GM12878 (cell line): ENCODE results near the gene NECTIN1. TPM values are rescaled to one million over a fixed set of nuclear protein-coding genes. Genes with fewer than 3 reads are reported as not detected.

Experiments
- ATAC-seq: fragments of 200-7000 bp; cut with Tn5 transposase; 3 replicates; pipeline ENCODE4 v1.9.1; 2020; ENCODE audit warnings: mild to moderate bottlenecking, moderate library complexity
- BruUV-seq: library from RNA; stranded (reverse); fragments of 400-500 nt; replicated peaks from 2 replicates; lab custom pipeline; 2021; lab: Mats Ljungman, UMichigan
- CTCF ChIA-PET: fragments of 300-600 bp; sonication (Branson Sonifier 250); formaldehyde crosslinking; extraction: SDS; loops from one replicate; lab custom pipeline; 2021; ENCODE audit warnings: inconsistent platforms; lab: Yijun Ruan, JAX
- POLR2A ChIA-PET: fragments of 350-600 bp; formaldehyde crosslinking; extraction: SDS; loops from one replicate; lab custom pipeline; 2021; ENCODE audit warnings: inconsistent platforms; lab: Charles Lee
- RAD21 ChIA-PET: fragments of 300-600 bp; sonication (Branson Sonifier 250); formaldehyde crosslinking; loops from one replicate; lab custom pipeline; 2023; ENCODE audit warnings: antibody characterized with exemption; ENCODE audit not compliant: unreplicated experiment; lab: Charles Lee
- SMC1A ChIA-PET: fragments of 300-600 bp; sonication (Branson Sonifier 250); formaldehyde crosslinking; loops from one replicate; lab custom pipeline; 2023; ENCODE audit not compliant: unreplicated experiment, uncharacterized antibody; lab: Charles Lee
- DNase-seq: peaks from one replicate; pipeline ENCODE4 v3.0.0-alpha.2; 2011; ENCODE audit warnings: low read depth, low spot score
- FAIRE-seq: peaks from 3 replicates; lab custom pipeline; 2011; peaks lifted over from hg19 to GRCh38; lab: Jason Lieb, UNC
- H2AFZ ChIP-seq: 2 replicates; pipeline ENCODE4 v1.6.0; 2011; ENCODE audit warnings: low read depth, low read length, control low read depth; ENCODE audit not compliant: control insufficient read depth
- H3K27ac ChIP-seq: 2 replicates; pipeline ENCODE4 v1.5.1; 2011; ENCODE audit warnings: control low read depth; ENCODE audit not compliant: control insufficient read depth, insufficient read depth
- H3K27me3 ChIP-seq, 2 experiments: replicated peaks in 1 of 2; 2 replicates each; pipeline versions ENCODE4 v1.6.0 to v1.6.1; 2011; ENCODE audit warnings: low read length in 1 of 2; ENCODE audit not compliant: control insufficient read depth in 2 of 2, insufficient read depth in 2 of 2
- H3K36me3 ChIP-seq, 2 experiments: 2 replicates each; pipeline ENCODE4 v1.5.1; 2011; ENCODE audit warnings: low read length in 1 of 2; ENCODE audit not compliant: control insufficient read depth in 2 of 2, insufficient read depth in 2 of 2
- H3K4me1 ChIP-seq: 2 replicates; pipeline ENCODE4 v1.6.1; 2011; ENCODE audit warnings: mild to moderate bottlenecking, low read length, moderate library complexity, mixed read lengths; ENCODE audit not compliant: control insufficient read depth, insufficient read depth
- H3K4me2 ChIP-seq: 2 replicates; pipeline ENCODE4 v1.6.0; 2011; ENCODE audit warnings: control low read depth; ENCODE audit not compliant: control insufficient read depth, insufficient read depth
- H3K4me3 ChIP-seq: fragments of 200-600 bp; sonication (generic); 2 replicates; pipeline ENCODE4 v1.5.1; 2016
- H3K79me2 ChIP-seq: 2 replicates; pipeline ENCODE4 v1.6.0; 2011; ENCODE audit warnings: low read length; ENCODE audit not compliant: control insufficient read depth, insufficient read depth
- H3K9ac ChIP-seq: 2 replicates; pipeline ENCODE4 v1.8.0; 2011; ENCODE audit warnings: low read length, control low read depth, mixed read lengths; ENCODE audit not compliant: control insufficient read depth, insufficient read depth
- H3K9me3 ChIP-seq: replicated peaks from 3 replicates; pipeline ENCODE4 v1.5.1; 2011; ENCODE audit warnings: mild to moderate bottlenecking, low read length; ENCODE audit not compliant: control insufficient read depth, insufficient read depth
- H4K20me1 ChIP-seq: 2 replicates; pipeline ENCODE4 v1.6.0; 2011; ENCODE audit not compliant: control insufficient read depth, insufficient read depth
- CREB1 ChIP-seq: IDR thresholded peaks from 2 replicates; pipeline ENCODE4 v1.6.1; 2012; ENCODE audit warnings: low read depth, mild to moderate bottlenecking, inconsistent platforms
- FOXM1 ChIP-seq: IDR thresholded peaks from 2 replicates; pipeline ENCODE4 v1.6.1; 2012; ENCODE audit warnings: low read depth, mild to moderate bottlenecking, inconsistent platforms, low read length, moderate library complexity
- IKZF1 ChIP-seq: fragments of 450-650 bp; conservative IDR thresholded peaks from 2 replicates; pipeline ENCODE4 v1.6.1; 2017; ENCODE audit warnings: antibody characterized with exemption, mild to moderate bottlenecking
- IRF5 ChIP-seq: fragments of 450-650 bp; IDR thresholded peaks from 2 replicates; pipeline ENCODE4 v1.6.1; 2017; ENCODE audit warnings: borderline replicate concordance
- RELA ChIP-seq: fragments of 450-650 bp; IDR thresholded peaks from 2 replicates; pipeline ENCODE4 v1.8.0; 2014; ENCODE audit warnings: borderline replicate concordance; ENCODE audit not compliant: partially characterized antibody
- SIN3A ChIP-seq: IDR thresholded peaks from 2 replicates; pipeline ENCODE4 v1.6.1; 2012; ENCODE audit warnings: low read depth, low read length, improper control_type of control experiment
- SMAD5 ChIP-seq: IDR thresholded peaks from 2 replicates; pipeline ENCODE4 v1.6.1; 2016; ENCODE audit warnings: antibody characterized with exemption, low read depth
- ZBTB33 ChIP-seq: fragments of 450-650 bp; IDR thresholded peaks from 2 replicates; pipeline ENCODE4 v1.6.1; 2017; ENCODE audit warnings: mild to moderate bottlenecking
- ZNF207 ChIP-seq: fragments of 450-650 bp; IDR thresholded peaks from 2 replicates; pipeline ENCODE4 v1.6.1; 2014; ENCODE audit warnings: antibody characterized with exemption, mild to moderate bottlenecking, borderline replicate concordance
- ZNF24 ChIP-seq: fragments of 450-650 bp; IDR thresholded peaks from 2 replicates; pipeline ENCODE4 v1.6.1; 2017; ENCODE audit warnings: antibody characterized with exemption, mild to moderate bottlenecking
- ZNF687 ChIP-seq: fragments of 450-650 bp; IDR thresholded peaks from 2 replicates; pipeline ENCODE4 v1.6.1; 2017; ENCODE audit warnings: mild to moderate bottlenecking, moderate library complexity
- WGBS: methylation state at CpG from one replicate; pipeline ENCODE4 v1.1.6; 2016; ENCODE audit warnings: low lambda C conversion rate; ENCODE audit not compliant: insufficient replicate concordance, insufficient coverage; ENCODE audit errors: missing lambda C conversion rate; 5-methylcytosine and 5-hydroxymethylcytosine counted together
- in situ Hi-C: fragments of 300-500 bp; cut with MboI; formaldehyde crosslinking; loops from 9 replicates; pipeline ENCODE4 v1.14.3; 2018; ENCODE audit warnings: mixed read lengths
- intact Hi-C: fragments of 100-400 bp; cut with micrococcal nuclease; formaldehyde crosslinking; loops from one replicate; pipeline ENCODE4 v1.14.2; 2022; ENCODE audit not compliant: unreplicated experiment
- polyA plus RNA-seq, 11 experiments: library from polyadenylated mRNA; depleted of rRNA in 4 of 11; unstranded in 6 of 11; stranded (reverse) in 5 of 11; fragments of >200 nt; fragmentation: Nextera tagmentation in 4 of 11; fragmentation: Illumina TruSeq in 1 of 11; extraction: Ambion mirVana in 4 of 11; extraction: Trizol in 1 of 11; gene quantifications; 1 replicate in 1 of 11; 2 replicates in 10 of 11; pipeline versions ENCODE4 v1.2.1 to v1.2.3, GENCODE V29; 2011 to 2016; ENCODE audit warnings: inconsistent platforms in 2 of 11, missing spikeins in 2 of 11, low read depth in 1 of 11
- total RNA-seq, 4 experiments: library from RNA; depleted of rRNA in 3 of 4; stranded (reverse); fragments of >200 nt in 3 of 4; fragmentation: Illumina TruSeq in 1 of 4; extraction: Trizol in 1 of 4; gene quantifications; 2 replicates each; pipeline versions ENCODE4 v1.2.1 to v1.2.3, GENCODE V29; 2013 to 2021
- TF ChIP-seq, protein P1 (sequence below): IDR thresholded peaks from 2 replicates; pipeline ENCODE4 v1.6.1; 2011; ENCODE audit warnings: mild to moderate bottlenecking, low read depth, low read length, moderate library complexity; ENCODE audit not compliant: insufficient replicate concordance
- TF ChIP-seq, protein P2 (sequence below): fragments of 450-650 bp; IDR thresholded peaks from 2 replicates; pipeline ENCODE4 v1.6.1; 2016; ENCODE audit warnings: mild to moderate bottlenecking

Gene NECTIN1
- total and polyA plus RNA-seq, 10 of the 15 experiments (the other 5 are each of a cell fraction or from before 2014, with no cell fraction given) = 0.97 to 9.2 (median 2.3) TPM

DNA sequence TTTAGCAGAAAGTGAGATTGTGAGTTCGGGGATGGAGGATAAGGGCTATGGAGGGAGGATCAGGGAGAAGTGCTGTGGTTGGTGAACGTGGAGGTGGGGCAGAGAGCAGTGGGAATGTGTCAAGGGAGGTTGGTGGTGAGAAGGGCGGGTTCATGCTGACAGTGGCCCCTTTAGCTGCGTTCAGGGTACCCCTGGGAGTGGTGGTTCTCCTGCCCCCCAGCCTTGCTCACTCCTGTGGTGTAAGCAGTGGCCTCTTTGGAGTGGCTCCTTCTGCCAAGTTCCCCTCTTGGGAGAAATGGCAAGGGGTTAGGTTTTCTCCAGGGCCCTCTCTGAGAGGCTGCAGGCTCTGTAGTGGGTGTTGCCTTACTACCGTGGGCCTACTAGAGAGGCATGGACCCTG is 16.1 kb upstream of the NECTIN1 start:
- no peaks in the 10 kb centered on the region for H3K4me1 ChIP-seq
- 9% methylated on average over 5 of the region's 5 CpGs for WGBS
- ChIA-PET SMC1A (no interaction called here), POLR2A (no interaction called here), RAD21 (no interaction called here), CTCF (no interaction called here)
- FAIRE-seq (no peak), ATAC-seq (no peak), DNase-seq (no peak)
- no peaks in the 10 kb centered on the region for H3K79me2 ChIP-seq
- no peak overlapping the region for H3K4me3 ChIP-seq
- BruUV-seq = no TSS peak
- H3K36me3 ChIP-seq = no peaks in the 10 kb centered on the region
- TF ChIP-seq ZBTB33 = no peak
- TF ChIP-seq CREB1 = no peak
- TF ChIP-seq RELA = no peak
- no peak for TF ChIP-seq IKZF1
- TF ChIP-seq SIN3A = no peak
- TF ChIP-seq SMAD5 = no peak
- no peak for TF ChIP-seq FOXM1
- TF ChIP-seq ZNF687 = no peak
- TF ChIP-seq ZNF207 = no peak
- TF ChIP-seq, protein P1, sequence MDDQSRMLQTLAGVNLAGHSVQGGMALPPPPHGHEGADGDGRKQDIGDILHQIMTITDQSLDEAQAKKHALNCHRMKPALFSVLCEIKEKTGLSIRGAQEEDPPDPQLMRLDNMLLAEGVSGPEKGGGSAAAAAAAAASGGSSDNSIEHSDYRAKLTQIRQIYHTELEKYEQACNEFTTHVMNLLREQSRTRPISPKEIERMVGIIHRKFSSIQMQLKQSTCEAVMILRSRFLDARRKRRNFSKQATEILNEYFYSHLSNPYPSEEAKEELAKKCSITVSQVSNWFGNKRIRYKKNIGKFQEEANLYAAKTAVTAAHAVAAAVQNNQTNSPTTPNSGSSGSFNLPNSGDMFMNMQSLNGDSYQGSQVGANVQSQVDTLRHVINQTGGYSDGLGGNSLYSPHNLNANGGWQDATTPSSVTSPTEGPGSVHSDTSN = no peak
- TF ChIP-seq IRF5 = no peak
- TF ChIP-seq, protein P2, sequence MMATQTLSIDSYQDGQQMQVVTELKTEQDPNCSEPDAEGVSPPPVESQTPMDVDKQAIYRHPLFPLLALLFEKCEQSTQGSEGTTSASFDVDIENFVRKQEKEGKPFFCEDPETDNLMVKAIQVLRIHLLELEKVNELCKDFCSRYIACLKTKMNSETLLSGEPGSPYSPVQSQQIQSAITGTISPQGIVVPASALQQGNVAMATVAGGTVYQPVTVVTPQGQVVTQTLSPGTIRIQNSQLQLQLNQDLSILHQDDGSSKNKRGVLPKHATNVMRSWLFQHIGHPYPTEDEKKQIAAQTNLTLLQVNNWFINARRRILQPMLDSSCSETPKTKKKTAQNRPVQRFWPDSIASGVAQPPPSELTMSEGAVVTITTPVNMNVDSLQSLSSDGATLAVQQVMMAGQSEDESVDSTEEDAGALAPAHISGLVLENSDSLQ = no peak
- no peak for TF ChIP-seq ZNF24
- H3K9me3 ChIP-seq = no peaks in the 10 kb centered on the region
- in situ Hi-C loops (no loop called here), intact Hi-C loops (no loop called here)
- no peak overlapping the region for H3K9ac ChIP-seq
- H4K20me1 ChIP-seq = no peaks in the 10 kb centered on the region
- H3K27ac ChIP-seq = no peak overlapping the region
- H2AFZ ChIP-seq = no peak overlapping the region
- peaks cover 0 to 3% of the 10 kb centered on the region in 2 experiments; a peak in 3 of 4 replicates for H3K27me3 ChIP-seq
- no peak overlapping the region for H3K4me2 ChIP-seq
